Measurements from ENCODE around the gene EGLN1.

- TF ChIP-seq POLR2AphosphoS2 (conservative IDR thresholded peaks at IDR 0.05; ENCODE audit: low read length) (no peak), RAD21 (conservative IDR thresholded peaks at IDR 0.05 in 1 of 2, IDR thresholded peaks at IDR 0.05 in 1 of 2) (no peak), CTCF (IDR thresholded peaks at IDR 0.05) (no peak)
These were observed 63.0 kb downstream of the EGLN1 start for GRCh38 chr1:231359113-231359512.

Measured in A549 (cell line).